Measurements from ENCODE around the gene SLC49A3. TPM values are rescaled to one million over a fixed set of nuclear protein-coding genes. Genes with fewer than 3 reads are reported as not detected.

SLC49A3 gene
- total and polyA plus RNA-seq, 2 of the 13 experiments (the other 11 are each of a cell fraction or from before 2014, with no cell fraction given): 0.07 to 0.17 TPM

DNA sequence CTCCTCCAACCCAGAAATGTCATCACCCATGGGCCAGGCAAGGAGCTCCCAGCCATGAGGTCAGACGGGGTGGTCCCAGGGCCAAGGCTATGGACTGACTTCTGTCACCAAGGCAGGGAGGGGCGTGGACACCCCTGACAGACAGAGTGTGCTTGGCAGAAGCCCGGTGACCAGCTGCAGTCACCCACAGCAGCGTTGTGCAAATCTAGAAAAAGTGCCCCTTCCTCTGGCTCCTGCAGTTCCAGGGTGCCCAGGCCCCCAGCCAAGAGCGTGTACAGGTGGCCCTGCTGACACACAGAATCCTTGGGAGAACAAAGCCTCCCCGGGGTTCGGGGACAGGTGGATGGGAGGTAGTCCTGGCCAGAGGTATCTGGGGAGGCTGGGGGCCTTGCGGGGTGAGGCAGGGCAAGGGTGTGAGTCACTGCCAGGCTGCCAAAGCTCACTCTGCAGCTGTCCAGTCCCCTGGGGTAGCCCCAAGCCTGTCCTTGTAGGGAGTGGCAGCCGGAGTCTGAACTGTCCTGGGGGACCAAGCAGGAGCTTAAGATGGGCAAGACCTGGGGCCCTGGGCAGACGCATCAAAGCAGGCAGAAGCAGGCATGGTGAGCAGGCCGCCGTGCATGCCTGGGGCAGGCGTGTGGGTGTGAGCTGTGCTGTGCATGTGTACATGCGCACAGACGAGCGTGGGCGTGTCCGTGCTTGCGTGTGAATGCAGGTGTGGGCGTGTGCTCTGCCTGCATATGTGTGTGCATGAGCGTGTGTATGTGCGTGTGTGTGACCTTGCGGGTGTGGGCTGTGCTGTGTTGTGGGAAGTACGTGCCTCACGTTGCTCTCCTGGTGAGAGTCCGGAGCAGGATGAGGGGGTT lies 11.3 kb downstream of the SLC49A3 start (continued):
- TF ChIP-seq POLR2G (IDR thresholded peaks at IDR 0.05; ENCODE audit: low read depth, low read length): peak; percentile 40; the same call in 1 of the 2 replicates
- TF ChIP-seq ZNF451 (CRISPR knock-in tag; IDR thresholded peaks at IDR 0.05): no peak; the same call in 1 of the 2 replicates
- no peak for TF ChIP-seq ZNF343 (CRISPR knock-in tag; IDR thresholded peaks at IDR 0.05)
- no peak for TF ChIP-seq ZNF614 (CRISPR knock-in tag; IDR thresholded peaks at IDR 0.05; ENCODE audit: borderline replicate concordance)
- TF ChIP-seq, protein P1, sequence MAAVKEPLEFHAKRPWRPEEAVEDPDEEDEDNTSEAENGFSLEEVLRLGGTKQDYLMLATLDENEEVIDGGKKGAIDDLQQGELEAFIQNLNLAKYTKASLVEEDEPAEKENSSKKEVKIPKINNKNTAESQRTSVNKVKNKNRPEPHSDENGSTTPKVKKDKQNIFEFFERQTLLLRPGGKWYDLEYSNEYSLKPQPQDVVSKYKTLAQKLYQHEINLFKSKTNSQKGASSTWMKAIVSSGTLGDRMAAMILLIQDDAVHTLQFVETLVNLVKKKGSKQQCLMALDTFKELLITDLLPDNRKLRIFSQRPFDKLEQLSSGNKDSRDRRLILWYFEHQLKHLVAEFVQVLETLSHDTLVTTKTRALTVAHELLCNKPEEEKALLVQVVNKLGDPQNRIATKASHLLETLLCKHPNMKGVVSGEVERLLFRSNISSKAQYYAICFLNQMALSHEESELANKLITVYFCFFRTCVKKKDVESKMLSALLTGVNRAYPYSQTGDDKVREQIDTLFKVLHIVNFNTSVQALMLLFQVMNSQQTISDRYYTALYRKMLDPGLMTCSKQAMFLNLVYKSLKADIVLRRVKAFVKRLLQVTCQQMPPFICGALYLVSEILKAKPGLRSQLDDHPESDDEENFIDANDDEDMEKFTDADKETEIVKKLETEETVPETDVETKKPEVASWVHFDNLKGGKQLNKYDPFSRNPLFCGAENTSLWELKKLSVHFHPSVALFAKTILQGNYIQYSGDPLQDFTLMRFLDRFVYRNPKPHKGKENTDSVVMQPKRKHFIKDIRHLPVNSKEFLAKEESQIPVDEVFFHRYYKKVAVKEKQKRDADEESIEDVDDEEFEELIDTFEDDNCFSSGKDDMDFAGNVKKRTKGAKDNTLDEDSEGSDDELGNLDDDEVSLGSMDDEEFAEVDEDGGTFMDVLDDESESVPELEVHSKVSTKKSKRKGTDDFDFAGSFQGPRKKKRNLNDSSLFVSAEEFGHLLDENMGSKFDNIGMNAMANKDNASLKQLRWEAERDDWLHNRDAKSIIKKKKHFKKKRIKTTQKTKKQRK (IDR thresholded peaks at IDR 0.05; ENCODE audit: low read length): no peak
- TF ChIP-seq ZFX (CRISPR knock-in tag; IDR thresholded peaks at IDR 0.05; ENCODE audit: low read depth): peak; percentile 42
- TF ChIP-seq, protein P2, sequence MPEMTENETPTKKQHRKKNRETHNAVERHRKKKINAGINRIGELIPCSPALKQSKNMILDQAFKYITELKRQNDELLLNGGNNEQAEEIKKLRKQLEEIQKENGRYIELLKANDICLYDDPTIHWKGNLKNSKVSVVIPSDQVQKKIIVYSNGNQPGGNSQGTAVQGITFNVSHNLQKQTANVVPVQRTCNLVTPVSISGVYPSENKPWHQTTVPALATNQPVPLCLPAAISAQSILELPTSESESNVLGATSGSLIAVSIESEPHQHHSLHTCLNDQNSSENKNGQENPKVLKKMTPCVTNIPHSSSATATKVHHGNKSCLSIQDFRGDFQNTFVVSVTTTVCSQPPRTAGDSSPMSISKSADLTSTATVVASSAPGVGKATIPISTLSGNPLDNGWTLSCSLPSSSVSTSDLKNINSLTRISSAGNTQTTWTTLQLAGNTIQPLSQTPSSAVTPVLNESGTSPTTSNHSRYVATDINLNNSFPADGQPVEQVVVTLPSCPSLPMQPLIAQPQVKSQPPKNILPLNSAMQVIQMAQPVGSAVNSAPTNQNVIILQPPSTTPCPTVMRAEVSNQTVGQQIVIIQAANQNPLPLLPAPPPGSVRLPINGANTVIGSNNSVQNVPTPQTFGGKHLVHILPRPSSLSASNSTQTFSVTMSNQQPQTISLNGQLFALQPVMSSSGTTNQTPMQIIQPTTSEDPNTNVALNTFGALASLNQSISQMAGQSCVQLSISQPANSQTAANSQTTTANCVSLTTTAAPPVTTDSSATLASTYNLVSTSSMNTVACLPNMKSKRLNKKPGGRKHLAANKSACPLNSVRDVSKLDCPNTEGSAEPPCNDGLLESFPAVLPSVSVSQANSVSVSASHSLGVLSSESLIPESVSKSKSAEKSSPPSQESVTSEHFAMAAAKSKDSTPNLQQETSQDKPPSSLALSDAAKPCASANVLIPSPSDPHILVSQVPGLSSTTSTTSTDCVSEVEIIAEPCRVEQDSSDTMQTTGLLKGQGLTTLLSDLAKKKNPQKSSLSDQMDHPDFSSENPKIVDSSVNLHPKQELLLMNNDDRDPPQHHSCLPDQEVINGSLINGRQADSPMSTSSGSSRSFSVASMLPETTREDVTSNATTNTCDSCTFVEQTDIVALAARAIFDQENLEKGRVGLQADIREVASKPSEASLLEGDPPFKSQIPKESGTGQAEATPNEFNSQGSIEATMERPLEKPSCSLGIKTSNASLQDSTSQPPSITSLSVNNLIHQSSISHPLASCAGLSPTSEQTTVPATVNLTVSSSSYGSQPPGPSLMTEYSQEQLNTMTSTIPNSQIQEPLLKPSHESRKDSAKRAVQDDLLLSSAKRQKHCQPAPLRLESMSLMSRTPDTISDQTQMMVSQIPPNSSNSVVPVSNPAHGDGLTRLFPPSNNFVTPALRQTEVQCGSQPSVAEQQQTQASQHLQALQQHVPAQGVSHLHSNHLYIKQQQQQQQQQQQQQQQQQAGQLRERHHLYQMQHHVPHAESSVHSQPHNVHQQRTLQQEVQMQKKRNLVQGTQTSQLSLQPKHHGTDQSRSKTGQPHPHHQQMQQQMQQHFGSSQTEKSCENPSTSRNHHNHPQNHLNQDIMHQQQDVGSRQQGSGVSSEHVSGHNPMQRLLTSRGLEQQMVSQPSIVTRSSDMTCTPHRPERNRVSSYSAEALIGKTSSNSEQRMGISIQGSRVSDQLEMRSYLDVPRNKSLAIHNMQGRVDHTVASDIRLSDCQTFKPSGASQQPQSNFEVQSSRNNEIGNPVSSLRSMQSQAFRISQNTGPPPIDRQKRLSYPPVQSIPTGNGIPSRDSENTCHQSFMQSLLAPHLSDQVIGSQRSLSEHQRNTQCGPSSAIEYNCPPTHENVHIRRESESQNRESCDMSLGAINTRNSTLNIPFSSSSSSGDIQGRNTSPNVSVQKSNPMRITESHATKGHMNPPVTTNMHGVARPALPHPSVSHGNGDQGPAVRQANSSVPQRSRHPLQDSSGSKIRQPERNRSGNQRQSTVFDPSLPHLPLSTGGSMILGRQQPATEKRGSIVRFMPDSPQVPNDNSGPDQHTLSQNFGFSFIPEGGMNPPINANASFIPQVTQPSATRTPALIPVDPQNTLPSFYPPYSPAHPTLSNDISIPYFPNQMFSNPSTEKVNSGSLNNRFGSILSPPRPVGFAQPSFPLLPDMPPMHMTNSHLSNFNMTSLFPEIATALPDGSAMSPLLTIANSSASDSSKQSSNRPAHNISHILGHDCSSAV (CRISPR knock-in tag; IDR thresholded peaks at IDR 0.05; ENCODE audit: borderline replicate concordance): no peak
- TF ChIP-seq ZNF382 (CRISPR knock-in tag; IDR thresholded peaks at IDR 0.05; ENCODE audit: borderline replicate concordance): no peak
- TF ChIP-seq ZNF552 (CRISPR knock-in tag; IDR thresholded peaks at IDR 0.05; ENCODE audit: borderline replicate concordance): no peak
- 0 out of 2 replicates have a peak, but pooled peaks have one; percentile 48 for TF ChIP-seq REL (CRISPR knock-in tag; conservative IDR thresholded peaks at IDR 0.05)
- peak; percentile 49; the same call in 1 of the 2 replicates for TF ChIP-seq MYC (CRISPR knock-in tag; IDR thresholded peaks at IDR 0.05; ENCODE audit: borderline replicate concordance)
- TF ChIP-seq WIZ (CRISPR knock-in tag; IDR thresholded peaks at IDR 0.05): no peak
- no peak for TF ChIP-seq NFRKB (IDR thresholded peaks at IDR 0.05)
- TF ChIP-seq HMG20B (CRISPR knock-in tag; conservative IDR thresholded peaks at IDR 0.05): no peak
- TF ChIP-seq, protein P3, sequence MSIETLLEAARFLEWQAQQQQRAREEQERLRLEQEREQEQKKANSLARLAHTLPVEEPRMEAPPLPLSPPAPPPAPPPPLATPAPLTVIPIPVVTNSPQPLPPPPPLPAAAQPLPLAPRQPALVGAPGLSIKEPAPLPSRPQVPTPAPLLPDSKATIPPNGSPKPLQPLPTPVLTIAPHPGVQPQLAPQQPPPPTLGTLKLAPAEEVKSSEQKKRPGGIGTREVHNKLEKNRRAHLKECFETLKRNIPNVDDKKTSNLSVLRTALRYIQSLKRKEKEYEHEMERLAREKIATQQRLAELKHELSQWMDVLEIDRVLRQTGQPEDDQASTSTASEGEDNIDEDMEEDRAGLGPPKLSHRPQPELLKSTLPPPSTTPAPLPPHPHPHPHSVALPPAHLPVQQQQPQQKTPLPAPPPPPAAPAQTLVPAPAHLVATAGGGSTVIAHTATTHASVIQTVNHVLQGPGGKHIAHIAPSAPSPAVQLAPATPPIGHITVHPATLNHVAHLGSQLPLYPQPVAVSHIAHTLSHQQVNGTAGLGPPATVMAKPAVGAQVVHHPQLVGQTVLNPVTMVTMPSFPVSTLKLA (IDR thresholded peaks at IDR 0.05): peak; percentile 39; the same call in 1 of the 2 replicates
